A673 (cell line): ENCODE data around the gene A2M.

ENCODE experiments used
- EZH2 ChIP-seq: fragments of 200-600 bp; sonication (generic); IDR thresholded peaks from 2 replicates; pipeline ENCODE4 v1.6.1; 2017; ENCODE audit warnings: borderline replicate concordance, low read depth, mild to moderate bottlenecking, mixed read lengths, antibody characterized with exemption, low read length; ENCODE audit not compliant: poor library complexity, severe bottlenecking
- TF ChIP-seq, protein P1 (sequence below): fragments of 300-800, 200-600 bp; sonication (generic); conservative IDR thresholded peaks from 2 replicates; pipeline ENCODE4 v1.5.1; 2017; ENCODE audit warnings: low read depth, mild to moderate bottlenecking, antibody characterized with exemption, low read length, moderate library complexity, mixed read lengths

DNA sequence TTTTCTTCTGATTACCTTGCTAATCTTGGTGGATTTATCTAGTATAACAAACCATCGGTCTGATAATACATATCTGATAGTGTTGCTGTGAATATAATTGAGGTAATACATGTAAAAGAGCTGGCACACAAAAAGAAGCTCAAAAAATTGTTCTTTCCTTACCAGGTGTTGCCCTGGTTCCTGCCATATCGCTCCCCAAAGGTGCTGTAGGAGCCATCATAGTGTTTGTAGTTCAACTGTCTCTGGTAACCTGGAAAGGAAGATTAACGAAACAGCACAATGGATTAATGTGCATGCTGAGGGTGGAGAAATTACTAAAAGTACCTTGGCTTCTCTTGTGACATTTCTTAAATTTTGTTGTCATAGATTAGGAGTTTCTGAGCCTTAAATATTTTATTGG is 36.6 kb downstream of the A2M start:
- TF ChIP-seq, protein P1, sequence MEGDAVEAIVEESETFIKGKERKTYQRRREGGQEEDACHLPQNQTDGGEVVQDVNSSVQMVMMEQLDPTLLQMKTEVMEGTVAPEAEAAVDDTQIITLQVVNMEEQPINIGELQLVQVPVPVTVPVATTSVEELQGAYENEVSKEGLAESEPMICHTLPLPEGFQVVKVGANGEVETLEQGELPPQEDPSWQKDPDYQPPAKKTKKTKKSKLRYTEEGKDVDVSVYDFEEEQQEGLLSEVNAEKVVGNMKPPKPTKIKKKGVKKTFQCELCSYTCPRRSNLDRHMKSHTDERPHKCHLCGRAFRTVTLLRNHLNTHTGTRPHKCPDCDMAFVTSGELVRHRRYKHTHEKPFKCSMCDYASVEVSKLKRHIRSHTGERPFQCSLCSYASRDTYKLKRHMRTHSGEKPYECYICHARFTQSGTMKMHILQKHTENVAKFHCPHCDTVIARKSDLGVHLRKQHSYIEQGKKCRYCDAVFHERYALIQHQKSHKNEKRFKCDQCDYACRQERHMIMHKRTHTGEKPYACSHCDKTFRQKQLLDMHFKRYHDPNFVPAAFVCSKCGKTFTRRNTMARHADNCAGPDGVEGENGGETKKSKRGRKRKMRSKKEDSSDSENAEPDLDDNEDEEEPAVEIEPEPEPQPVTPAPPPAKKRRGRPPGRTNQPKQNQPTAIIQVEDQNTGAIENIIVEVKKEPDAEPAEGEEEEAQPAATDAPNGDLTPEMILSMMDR, result no peak
- TF ChIP-seq EZH2, result no peak
